ENCODE results near the gene CHSY1.

CHSY1 gene

GRCh38 chr15:101209285-101209845 is 42.5 kb downstream of the CHSY1 start:
- DNase-seq = no peak

- DNase-seq = no peak
Measured at GRCh38 chr15:101207867-101208288, 44.0 kb downstream of the CHSY1 start.

GRCh38 chr15:101206176-101206591 is 45.7 kb downstream of the CHSY1 start:
- no peak for DNase-seq

- no peak for DNase-seq
Measured at GRCh38 chr15:101204739-101205535, 46.9 kb downstream of the CHSY1 start.

GRCh38 chr15:101203607-101204189 is 48.1 kb downstream of the CHSY1 start:
- no peak for DNase-seq

- DNase-seq = no peak
Measured at GRCh38 chr15:101203029-101203573, 48.7 kb downstream of the CHSY1 start.

GRCh38 chr15:101201411-101202174 is 50.3 kb downstream of the CHSY1 start:
- peak; percentile 85 for DNase-seq

GRCh38 chr15:101200181-101200580 is 51.7 kb downstream of the CHSY1 start:
- DNase-seq = peak; percentile 54

GRCh38 chr15:101198800-101199199 is 53.0 kb downstream of the CHSY1 start:
- peak; percentile 91 for DNase-seq

- DNase-seq = no peak
Measured at GRCh38 chr15:101198031-101198575, 53.7 kb downstream of the CHSY1 start.

- DNase-seq = no peak
Measured at GRCh38 chr15:101194546-101195125, 57.2 kb downstream of the CHSY1 start.

GRCh38 chr15:101193806-101194545 is 57.9 kb downstream of the CHSY1 start:
- DNase-seq = no peak

- DNase-seq = no peak
Measured at GRCh38 chr15:101193120-101193644, 58.7 kb downstream of the CHSY1 start.

GRCh38 chr15:101192081-101192480 is 59.8 kb downstream of the CHSY1 start:
- no peak for DNase-seq

- DNase-seq = no peak
Measured at GRCh38 chr15:101191242-101191641, 60.6 kb downstream of the CHSY1 start.

GRCh38 chr15:101190092-101190595 is 61.7 kb downstream of the CHSY1 start:
- no peak for DNase-seq

- DNase-seq = no peak
Measured at GRCh38 chr15:101189409-101190091, 62.3 kb downstream of the CHSY1 start.

- no peak for DNase-seq
Measured at GRCh38 chr15:101188637-101189408, 63.0 kb downstream of the CHSY1 start.

GRCh38 chr15:101187820-101188636 is 63.8 kb downstream of the CHSY1 start:
- no peak for DNase-seq
